Activated T-helper 1 cell treated with Interleukin-2 at 50 U/mL for 16 hours (primary cell): Measurements from ENCODE around the gene AFAP1L2.

Experiments
- DNase-seq: peaks from one replicate; pipeline ENCODE4 v3.0.0-alpha.2; 2020; ENCODE audit warnings: low read depth

Gene AFAP1L2

GRCh38 chr10:114266521-114266920, 137.8 kb downstream of the AFAP1L2 start:
- no peak for DNase-seq

GRCh38 chr10:114265392-114266053, 138.8 kb downstream of the AFAP1L2 start:
- no peak for DNase-seq

- DNase-seq: no peak
Measured at GRCh38 chr10:114262496-114262895, 141.8 kb downstream of the AFAP1L2 start.

- no peak for DNase-seq
Measured at GRCh38 chr10:114261076-114261475, 143.2 kb downstream of the AFAP1L2 start.

- no peak for DNase-seq
Measured at GRCh38 chr10:114260366-114260765, 143.9 kb downstream of the AFAP1L2 start.

GRCh38 chr10:114259824-114260223, 144.5 kb downstream of the AFAP1L2 start:
- no peak for DNase-seq

- no peak for DNase-seq
Measured at GRCh38 chr10:114258274-114258840, 145.9 kb downstream of the AFAP1L2 start.

- DNase-seq: no peak
Measured at GRCh38 chr10:114257498-114257897, 146.8 kb downstream of the AFAP1L2 start.

GRCh38 chr10:114256822-114257221, 147.5 kb downstream of the AFAP1L2 start:
- no peak for DNase-seq

GRCh38 chr10:114256008-114256765, 148.1 kb downstream of the AFAP1L2 start:
- DNase-seq: no peak

GRCh38 chr10:114255227-114255626, 149.1 kb downstream of the AFAP1L2 start:
- DNase-seq: no peak

- no peak for DNase-seq
Measured at GRCh38 chr10:114252883-114253282, 151.4 kb downstream of the AFAP1L2 start.

GRCh38 chr10:114252092-114252491, 152.2 kb downstream of the AFAP1L2 start:
- DNase-seq: no peak

GRCh38 chr10:114250716-114251115, 153.6 kb downstream of the AFAP1L2 start:
- no peak for DNase-seq

- DNase-seq: no peak
Measured at GRCh38 chr10:114250236-114250635, 154.1 kb downstream of the AFAP1L2 start.

GRCh38 chr10:114246679-114247305, 157.5 kb downstream of the AFAP1L2 start:
- DNase-seq: no peak

GRCh38 chr10:114245121-114245791, 159.0 kb downstream of the AFAP1L2 start:
- no peak for DNase-seq
